Measurements from ENCODE around the gene FTSJ3. TPM values are rescaled to one million over a fixed set of nuclear protein-coding genes. Genes with fewer than 3 reads are reported as not detected.
"Not testable (repeated sequence)": the region's sequence is repeated elsewhere in the genome, so short reads cannot be mapped to it uniquely, and the experiment has no call there.

The FTSJ3 gene, protein sequence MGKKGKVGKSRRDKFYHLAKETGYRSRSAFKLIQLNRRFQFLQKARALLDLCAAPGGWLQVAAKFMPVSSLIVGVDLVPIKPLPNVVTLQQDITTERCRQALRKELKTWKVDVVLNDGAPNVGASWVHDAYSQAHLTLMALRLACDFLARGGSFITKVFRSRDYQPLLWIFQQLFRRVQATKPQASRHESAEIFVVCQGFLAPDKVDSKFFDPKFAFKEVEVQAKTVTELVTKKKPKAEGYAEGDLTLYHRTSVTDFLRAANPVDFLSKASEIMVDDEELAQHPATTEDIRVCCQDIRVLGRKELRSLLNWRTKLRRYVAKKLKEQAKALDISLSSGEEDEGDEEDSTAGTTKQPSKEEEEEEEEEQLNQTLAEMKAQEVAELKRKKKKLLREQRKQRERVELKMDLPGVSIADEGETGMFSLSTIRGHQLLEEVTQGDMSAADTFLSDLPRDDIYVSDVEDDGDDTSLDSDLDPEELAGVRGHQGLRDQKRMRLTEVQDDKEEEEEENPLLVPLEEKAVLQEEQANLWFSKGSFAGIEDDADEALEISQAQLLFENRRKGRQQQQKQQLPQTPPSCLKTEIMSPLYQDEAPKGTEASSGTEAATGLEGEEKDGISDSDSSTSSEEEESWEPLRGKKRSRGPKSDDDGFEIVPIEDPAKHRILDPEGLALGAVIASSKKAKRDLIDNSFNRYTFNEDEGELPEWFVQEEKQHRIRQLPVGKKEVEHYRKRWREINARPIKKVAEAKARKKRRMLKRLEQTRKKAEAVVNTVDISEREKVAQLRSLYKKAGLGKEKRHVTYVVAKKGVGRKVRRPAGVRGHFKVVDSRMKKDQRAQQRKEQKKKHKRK
- 53.1 and 72.6 TPM in 2 replicates for total RNA-seq

DNA sequence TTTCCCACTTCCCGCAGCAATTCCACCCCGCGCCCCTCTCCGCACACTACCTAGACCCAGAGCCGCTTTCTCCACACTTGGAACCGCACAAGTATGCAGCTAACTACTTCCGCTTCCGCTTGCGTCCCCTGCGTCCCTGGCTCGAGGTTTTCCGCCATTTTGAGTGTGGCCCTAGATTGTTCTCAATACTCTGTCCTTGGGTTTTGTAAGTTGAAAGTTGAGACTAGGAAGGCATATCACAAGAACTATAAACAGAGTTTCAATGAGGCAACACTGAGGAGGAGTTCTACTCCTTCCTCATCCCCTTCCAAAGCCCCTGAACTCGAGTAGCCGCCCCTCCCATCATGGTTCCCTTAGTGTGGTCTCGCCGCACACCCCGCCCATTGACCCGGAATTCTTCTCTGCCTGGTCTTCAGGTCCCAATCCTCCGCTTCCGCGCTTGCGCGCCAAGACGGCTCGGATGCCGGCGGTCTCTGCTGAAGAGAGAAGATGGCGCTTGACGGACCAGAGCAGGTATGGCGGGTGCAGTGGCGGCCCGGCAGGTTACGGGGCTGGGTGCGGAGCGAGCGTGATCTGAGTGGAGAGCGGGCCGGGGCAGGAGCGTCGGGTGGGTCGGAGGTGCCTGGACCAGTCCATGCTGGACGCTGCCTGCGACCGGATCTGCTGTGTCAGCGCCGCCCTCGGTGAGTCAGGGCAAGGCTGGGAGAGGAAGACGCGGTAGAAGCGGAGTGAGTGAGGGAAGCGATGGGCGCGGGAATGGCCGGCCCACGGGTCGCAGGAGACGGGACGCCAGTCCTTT, at the start of gene FTSJ3, which contains the start of gene PSMC5:
TSS of gene FTSJ3 (minus strand) at position 662 of the 799 bp plus-strand sequence. CDS start 761 bp downstream, outside the sequence.
TSS of gene PSMC5 (plus strand) at position 430 of the 799 bp plus-strand sequence. CDS start at position 490, 60 bp downstream.
- peak; percentile 82 to 96 for DNase-seq (ENCODE audit: low read depth in 2 of 2)

- not testable (repeated sequence) for DNase-seq (ENCODE audit: low read depth in 2 of 2)
Observed at GRCh38 chr17:63874693-63875092, 47.2 kb upstream of the FTSJ3 start.

DNA sequence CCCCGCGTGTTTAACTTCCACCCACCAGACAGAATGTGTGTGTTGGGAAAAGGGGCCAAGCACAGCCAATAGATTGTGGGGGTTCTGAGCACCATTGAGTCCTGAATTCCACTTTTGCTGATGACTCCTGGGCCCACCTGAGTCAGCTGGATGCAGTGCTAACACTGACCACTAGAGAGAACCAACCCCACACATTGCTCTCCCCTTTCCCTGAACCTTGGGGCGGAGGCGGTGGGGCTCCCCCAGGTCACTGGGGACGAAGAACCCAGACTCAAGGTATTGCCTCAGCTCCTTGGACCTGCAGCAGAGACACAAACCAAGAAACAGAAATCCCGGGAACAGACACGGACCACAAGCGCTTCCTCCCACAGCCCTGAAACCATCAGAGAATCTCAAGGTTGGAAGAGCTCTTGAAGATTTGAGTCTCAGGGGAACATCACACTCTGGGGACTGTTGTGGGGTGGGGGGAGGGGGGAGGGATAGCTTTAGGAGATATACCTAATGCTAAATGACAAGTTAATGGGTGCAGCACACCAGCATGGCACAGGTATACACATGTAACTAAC, 46.7 kb upstream of the FTSJ3 start:
- DNase-seq (ENCODE audit: low read depth in 2 of 2), result not testable (repeated sequence)

- DNase-seq (ENCODE audit: low read depth in 2 of 2), result not testable (repeated sequence)
Observed at GRCh38 chr17:63873577-63873976, 46.1 kb upstream of the FTSJ3 start, which contains the start of gene CSH2. CSH2 (minus strand) TSS chr17:63873677; CDS start chr17:63873614, 63 bp downstream.

DNA sequence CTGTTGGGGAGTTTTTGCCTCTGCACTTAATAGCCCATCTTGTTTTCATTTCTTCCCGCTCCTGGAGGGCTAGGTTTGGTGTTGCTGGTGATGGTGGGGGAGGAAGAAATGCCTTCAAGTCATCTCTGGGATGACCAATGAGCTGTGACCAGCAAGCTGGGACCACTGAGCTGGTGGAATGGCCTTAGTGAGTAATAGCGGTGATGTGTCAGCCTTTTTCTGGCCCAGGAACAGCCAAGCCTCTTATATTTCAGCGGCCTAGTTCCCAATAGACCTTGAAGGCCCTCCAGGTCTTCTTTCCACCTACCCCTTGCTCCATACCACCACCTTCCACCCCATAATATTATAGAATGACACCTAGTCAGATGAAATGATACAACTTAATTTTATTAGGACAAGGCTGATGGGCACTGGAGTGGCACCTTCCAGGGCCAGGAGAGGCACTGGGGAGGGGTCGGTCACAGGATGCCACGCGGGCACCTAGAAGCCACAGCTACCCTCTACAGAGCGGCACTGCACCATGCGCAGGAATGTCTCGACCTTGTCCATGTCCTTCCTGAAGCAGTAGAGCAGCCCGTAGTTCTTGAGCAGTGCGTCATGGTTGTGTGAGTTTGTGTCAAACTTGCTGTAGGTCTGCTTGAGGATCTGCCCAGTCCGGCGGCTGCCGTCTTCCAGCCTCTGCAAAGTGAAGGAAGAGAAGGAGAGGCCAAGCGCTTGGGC, 44.3 kb upstream of the FTSJ3 start:
- not testable (repeated sequence) for DNase-seq (ENCODE audit: low read depth in 2 of 2)

- DNase-seq (ENCODE audit: low read depth in 2 of 2), result not testable (repeated sequence)
Observed at GRCh38 chr17:63870292-63870665, 42.8 kb upstream of the FTSJ3 start.

- DNase-seq (ENCODE audit: low read depth in 2 of 2), result not testable (repeated sequence)
Observed at GRCh38 chr17:63869491-63870291, 42.2 kb upstream of the FTSJ3 start.

- not testable (repeated sequence) for DNase-seq (ENCODE audit: low read depth in 2 of 2)
Observed at GRCh38 chr17:63866625-63867024, 39.2 kb upstream of the FTSJ3 start.

- no peak for DNase-seq (ENCODE audit: low read depth in 2 of 2)
Observed at GRCh38 chr17:63859257-63859656, 31.8 kb upstream of the FTSJ3 start.

GRCh38 chr17:63856425-63856824, 29.0 kb upstream of the FTSJ3 start:
- not testable (repeated sequence) for DNase-seq (ENCODE audit: low read depth in 2 of 2)

DNA sequence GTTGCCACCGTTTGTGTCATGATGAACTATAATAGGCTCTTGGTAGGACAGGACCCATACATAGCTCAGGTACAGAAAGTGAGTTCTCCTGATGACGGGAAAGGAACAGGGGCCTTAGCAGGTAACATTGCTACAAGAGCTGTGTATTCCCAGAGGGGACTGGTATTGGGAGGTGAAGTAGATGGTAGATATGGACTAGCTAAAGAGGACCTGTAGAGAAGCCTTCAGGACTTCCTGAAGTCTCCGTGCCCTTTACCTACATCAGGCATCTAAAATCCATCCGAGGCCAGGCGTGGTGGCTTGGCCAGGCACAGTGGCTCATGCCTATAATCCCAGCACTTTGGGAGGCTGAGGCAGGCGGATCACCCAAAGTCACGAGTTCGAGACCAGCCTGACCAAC, 27.7 kb upstream of the FTSJ3 start:
- no peak for DNase-seq (ENCODE audit: low read depth in 2 of 2)

GRCh38 chr17:63854709-63855108, 27.2 kb upstream of the FTSJ3 start:
- DNase-seq (ENCODE audit: low read depth in 2 of 2), result no peak

GRCh38 chr17:63853260-63853659, 25.8 kb upstream of the FTSJ3 start:
- no peak for DNase-seq (ENCODE audit: low read depth in 2 of 2)

- DNase-seq (ENCODE audit: low read depth in 2 of 2), result no peak
Observed at GRCh38 chr17:63850401-63850800, 22.9 kb upstream of the FTSJ3 start.

DNA sequence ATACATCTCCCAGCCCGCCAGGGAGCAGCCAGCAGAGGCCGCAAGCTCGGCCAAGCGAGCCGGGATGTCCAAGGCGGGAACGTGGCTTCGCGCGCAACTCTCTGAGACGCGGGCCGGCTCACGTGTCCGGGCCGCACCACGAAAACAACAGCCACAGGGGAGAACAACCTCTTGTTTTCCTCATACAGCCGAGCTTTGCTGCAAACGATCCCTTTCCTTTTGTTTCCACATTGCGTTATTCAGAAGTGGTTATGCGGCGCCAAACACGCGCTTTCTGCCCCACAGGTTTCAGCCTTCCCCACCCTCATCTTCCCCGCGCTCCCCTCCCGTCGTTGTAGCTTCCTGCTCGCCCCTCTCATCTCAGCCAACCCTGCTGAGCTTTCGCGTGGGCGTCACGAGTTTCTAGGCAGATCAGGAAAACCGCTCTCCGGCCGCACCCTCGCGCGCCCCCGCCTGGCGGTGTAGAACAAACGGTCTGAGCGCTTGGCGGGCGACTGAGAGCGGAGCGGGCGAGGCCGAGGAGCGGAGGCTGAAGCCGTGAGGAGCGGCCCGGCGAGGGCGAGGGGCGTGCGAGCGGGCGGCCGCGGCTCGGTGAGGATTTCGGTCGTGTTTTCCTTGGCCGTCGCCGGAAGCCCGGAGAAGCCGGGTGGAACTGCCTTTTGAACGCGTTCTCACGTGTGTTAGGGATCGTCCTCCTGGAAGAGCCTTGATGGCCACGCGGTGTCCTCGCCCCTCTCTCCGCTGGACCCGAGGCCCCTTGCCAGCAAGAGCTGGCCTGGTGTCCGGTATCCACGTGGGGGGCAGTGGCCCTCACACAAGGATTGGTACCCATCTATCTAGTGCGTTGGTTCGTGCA, 21.6 kb upstream of the FTSJ3 start:
- peak; percentile 69 to 88 for DNase-seq (ENCODE audit: low read depth in 2 of 2)

DNA sequence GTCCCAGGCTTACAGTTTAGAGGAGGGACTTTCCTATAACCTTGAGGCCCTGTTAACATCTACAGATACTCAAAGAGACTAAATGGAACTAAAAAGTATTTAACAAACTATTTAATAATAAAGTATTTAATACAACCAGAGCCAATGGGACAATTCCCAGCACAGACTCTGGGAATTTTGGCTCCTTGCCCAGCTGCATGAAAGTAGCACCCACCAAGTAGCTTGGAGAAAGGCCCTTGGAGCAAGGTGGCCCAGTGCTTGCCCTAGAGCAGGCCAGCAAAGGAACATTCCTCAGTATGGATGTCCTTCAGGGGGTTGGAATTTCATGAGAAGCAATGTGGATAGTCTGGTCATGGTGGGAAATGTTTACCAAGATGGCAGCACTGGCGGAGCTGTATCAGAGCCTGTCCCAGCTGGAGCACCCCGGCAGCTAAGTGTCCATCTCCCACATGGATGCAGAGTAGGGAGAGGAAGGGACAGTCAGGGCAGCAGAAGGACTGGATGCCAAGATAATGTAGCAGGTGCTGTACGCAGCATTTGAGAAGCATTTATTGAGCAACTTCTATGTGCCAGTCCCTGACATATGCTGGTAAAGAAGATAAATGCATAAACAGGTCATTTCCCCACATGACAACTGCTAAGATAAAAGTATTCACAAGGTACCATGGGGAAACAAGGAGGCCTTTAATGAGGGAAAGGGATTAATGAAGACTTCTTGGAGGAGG, 20.2 kb upstream of the FTSJ3 start:
- DNase-seq (ENCODE audit: low read depth in 2 of 2), result no peak

DNA sequence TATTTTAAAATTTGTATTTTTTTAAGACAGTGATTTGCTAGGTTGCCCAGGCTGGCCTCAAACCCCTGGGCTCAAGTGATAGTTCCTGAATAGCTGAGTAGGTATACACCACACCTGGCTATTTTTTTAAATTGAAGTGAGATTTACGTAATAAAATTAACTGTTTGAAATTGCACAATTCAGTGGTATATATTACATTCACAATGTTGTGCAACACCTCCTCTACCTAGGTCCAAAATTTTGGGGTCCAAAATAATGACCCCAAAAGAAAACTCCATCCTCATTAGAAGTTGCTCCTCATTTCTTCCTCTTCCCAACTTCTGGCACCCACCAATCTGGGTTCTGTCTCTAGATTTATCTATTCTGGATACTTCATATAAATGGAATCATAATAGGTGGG, 18.0 kb upstream of the FTSJ3 start:
- no peak for DNase-seq (ENCODE audit: low read depth in 2 of 2)

All from dermis microvascular lymphatic vessel endothelial cell (primary cell).